GM21526 (cell line): Measurements from ENCODE around the gene TLR10.
"Not testable (repeated sequence)": the region's sequence is repeated elsewhere in the genome, so short reads cannot be mapped to it uniquely, and the experiment has no call there.

Source experiments
- ATAC-seq: cut with Tn5 transposase; IDR thresholded peaks from one replicate; pipeline ENCODE4 v1.9.1; 2021; ENCODE audit warnings: moderate library complexity; ENCODE audit not compliant: unreplicated experiment, low FRiP score

Gene TLR10

DNA sequence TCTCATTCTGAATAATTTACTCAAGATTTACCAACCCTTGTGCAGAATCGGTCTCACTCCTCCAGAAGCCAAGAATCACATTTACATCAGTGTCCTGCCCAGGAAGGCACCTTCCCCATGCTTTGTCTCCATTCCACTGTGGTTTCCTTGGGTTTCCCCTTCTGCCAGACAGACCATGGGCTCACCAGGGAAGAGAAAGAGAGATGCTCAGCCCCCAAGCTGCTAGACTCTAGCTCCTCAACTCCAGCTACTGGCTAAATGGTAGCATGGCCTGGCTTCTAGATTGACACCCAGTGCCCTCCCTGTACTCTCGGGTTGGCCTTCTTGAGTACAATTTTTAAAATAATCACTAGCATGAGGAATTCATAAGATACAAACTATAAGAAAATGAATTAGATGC, 12.9 kb downstream of the TLR10 start:
- no peak for ATAC-seq

- no peak for ATAC-seq
Observed at GRCh38 chr4:38769441-38769840, 13.3 kb downstream of the TLR10 start.

GRCh38 chr4:38768968-38769394, 13.8 kb downstream of the TLR10 start:
- no peak for ATAC-seq

DNA sequence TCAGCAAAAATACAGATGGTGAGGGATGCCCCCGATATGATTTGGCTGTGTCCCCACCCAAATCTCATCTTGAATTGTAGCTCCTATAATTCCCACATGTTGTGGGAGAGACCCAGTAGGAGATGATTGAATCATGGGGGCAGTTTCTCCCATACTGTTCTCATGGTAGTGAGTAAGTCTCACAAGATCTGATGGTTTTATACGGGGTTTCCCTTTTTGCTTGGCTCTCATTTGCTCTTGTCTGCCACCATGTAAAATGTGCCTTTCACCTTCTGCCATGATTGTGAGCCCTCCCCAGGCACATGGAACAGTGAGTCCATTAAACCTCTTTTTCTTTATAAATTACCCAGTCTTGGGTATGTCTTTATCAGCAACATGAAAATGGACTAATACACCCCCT, 15.8 kb downstream of the TLR10 start:
- not testable (repeated sequence) for ATAC-seq

DNA sequence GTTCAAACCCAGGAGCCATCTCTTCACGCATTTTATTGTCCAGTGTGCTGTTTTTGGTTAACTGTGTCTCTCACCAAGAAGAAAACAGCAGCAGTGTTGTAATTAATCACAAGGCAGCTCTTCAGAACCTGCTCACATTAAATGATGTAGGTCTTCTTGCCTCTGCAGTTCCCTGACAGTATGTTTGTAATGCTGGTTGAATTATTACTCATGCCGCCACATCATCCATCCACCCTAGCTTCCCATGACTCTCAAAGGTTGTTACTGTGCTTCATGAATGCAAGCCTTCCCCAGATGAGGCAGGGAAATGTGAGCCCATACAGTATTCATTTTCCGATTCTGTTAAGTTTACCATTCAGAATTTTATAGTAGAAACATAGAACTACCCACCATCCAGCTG, 17.4 kb downstream of the TLR10 start:
- no peak for ATAC-seq

- no peak for ATAC-seq
Observed at GRCh38 chr4:38764277-38764676, 18.5 kb downstream of the TLR10 start.

DNA sequence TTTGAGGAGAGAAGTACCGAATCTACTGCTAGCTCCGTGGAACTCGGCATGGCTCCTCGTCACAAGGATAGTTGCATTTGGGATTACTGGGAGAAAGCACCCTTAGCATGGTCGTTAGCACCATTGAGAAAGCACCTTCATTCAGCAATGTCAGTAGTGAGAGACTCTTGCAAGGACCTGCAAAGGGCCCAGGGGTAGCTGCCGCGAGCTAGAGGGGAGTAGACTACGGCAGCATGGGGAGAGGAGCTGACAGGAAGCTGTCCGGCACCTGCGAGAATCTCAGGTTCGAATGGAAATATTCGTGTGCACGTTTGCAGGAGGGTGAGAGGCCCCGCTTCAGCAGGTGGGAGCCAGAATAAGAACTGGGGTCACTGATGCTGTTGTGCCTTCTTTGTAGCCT, 20.2 kb downstream of the TLR10 start:
- ATAC-seq = no peak

DNA sequence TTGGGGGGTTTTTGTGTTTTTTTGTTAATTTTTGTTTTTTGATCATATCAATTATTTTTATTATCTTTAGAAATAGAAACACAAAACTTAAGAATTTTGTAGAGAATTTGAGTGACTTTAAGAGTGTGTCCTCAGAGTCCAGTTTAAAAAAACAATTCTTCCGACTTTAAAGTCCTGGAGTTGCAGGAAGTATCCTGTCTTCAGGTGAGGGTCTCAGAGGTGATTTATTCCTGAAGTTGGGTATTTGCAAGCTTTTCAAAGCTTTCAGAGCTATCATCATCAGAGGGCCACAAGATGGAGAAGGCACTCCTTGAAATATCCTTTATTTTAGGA, 23.0 kb downstream of the TLR10 start:
- ATAC-seq = no peak

DNA sequence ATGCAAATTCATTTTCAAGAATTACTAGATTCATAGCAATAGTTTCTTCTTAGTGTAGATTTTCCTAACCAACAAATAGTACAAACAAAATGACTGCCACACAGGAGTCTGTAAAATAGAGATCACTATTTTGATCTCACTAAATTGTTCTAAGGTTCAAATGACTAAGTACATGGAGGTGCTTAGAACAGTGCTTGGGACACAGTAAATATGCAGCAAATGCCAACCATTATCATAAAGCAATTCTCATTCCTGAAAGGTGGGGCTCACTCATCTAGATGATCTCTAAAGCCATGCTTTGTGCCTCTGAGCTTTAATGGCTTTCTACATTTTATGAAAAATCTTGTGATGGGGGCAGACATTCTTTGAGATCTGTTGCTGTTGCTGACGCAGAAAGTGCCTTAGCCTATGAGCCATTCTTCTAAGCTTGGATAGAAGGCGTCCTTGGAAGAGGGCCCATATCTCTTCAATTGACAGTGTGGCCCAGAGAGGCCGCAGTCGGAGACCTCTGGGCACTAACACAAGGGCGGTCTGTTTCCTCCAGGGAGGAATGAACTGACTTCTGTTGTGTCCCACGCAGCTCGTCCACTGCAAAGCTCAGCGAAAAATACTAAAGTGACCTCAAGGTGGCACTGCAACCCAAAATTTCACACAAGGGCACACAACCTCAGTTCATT, 23.5 kb downstream of the TLR10 start:
- ATAC-seq = no peak

DNA sequence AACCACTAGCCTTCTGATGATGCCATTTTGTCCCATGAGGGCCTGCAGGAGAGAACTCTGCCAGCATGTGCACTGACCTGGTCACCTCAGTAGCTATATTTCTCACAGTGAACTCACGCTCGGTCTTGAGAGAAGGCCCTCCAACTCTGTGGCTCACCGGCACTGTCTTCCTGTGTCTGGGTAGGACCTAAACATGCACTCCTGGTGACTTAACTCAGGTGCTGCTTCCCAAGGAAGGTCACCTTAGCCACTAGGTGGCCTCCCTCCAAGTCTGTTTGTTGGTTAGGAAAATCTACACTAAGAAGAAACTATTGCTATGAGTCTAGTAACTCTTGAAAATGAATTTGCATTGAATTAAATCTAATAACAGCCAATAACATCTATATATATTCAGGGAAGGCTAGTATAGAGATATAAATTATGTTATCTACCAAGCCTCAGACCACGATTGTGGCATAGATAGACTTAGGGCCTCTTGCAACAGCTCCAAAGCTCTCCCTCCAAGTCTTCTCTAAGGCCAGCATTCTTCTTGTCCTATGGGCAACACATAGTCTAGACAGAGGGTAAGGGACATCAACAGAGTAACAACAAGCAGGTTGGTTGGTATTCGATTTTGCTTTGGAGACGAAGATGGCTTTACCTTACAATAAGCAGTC, 24.7 kb downstream of the TLR10 start:
- no peak for ATAC-seq

DNA sequence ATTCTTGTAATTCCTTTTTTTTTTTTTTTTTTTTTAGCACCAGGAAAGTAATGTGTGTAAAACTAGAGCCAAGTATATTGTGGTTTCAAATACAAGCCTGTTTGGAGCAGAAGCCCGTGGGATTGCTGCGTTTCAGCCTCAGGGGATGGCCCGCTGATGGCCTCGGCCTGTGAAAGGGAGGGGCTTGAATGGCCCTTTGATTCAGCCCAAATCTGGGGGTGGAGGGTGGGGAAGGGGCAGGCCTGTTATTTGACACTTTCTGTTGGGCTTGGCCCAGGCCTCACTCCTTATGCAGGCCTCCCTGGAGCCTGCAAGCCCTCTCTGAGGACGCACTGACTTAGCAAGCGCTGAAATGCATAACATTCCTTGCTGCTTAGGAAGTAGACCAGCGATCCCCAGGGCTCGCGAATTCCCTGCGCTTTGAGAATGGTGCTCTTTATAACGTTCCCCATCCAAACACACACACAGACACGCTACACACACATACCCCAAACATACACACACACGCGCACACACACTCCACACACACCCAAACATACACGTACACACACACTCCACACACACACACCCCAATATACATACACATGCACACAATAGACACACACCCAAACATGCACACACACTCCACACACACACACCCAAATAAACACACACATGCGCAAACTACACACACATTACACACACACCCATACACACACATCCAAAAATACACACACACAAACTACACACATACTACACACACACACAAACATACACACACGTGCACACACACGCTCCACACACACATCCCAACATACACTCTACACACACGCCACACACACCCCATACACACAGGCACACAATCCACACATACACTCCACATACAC, 29.6 kb downstream of the TLR10 start:
- ATAC-seq = no peak

GRCh38 chr4:38752372-38752940, 30.3 kb downstream of the TLR10 start:
- peak; percentile 85 for ATAC-seq

DNA sequence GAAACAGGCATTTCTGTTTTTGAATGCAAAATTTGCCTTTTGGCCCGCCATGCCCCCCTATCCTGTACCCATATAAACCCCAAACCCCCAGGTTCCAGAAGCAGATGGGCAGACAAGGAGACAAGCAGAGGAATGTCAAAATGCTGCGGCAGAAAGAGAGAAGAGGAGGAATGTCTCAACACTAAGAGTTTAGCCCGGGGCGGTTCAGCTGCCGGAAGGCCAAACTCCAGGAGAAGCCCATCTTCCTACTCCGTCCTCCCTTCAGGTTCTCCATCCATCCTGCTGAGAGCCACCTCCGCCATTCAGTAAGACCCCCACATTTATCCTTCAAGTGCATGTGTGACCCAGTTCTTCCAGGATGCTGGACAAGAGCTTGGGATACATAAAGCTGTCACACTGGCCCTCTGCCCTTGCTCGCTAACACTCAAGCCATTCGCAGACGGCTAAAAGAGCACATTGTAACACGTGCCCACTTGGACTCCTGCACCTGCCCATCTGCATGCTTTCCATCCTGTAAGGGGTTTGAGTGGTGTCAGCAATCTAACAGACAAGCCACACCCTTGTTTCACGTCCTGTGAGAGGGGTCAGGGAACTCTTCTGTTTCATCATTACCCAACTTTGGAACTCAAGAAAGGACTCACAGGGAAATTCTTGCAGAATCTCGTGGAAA, 31.3 kb downstream of the TLR10 start:
- no peak for ATAC-seq

DNA sequence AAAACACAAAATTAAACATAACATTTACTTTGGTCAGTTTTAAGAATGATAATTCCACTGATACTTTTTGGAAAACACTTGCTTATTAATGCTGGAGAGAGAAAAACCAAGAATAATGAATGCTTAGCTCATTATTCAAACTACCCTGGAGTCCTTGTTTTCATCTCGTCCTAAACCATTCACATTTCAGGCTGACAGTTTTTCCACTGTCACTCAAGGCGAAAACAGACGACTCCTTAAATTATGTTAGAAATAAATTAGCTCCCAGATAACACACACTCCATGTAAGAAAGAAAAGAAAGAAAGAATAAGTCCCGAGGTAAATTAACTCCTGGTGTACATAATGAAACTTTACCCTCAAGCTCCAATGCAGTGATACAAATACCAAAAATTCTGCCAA, 33.5 kb downstream of the TLR10 start:
- no peak for ATAC-seq

- no peak for ATAC-seq
Observed at GRCh38 chr4:38747629-38748028, 35.2 kb downstream of the TLR10 start.

DNA sequence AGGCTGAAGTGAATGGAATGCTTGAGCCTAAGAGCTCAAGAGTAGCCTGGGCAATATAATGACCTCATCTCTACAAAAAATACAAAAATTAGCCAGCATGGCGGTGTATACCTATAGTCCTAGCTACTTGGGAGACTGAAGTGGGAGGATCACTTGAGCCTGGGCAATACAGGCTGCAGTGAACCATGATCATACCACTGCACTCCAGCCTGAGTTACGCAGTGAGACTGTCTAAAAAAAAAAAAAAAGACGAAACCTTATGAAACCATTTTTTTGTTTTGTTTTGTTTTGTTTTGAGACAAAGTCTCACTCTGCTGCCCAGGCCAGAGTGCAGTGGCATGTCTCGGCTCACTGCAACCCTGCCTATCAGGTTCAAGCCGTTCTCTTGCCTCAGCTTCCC, 36.9 kb downstream of the TLR10 start:
- ATAC-seq = no peak

GRCh38 chr4:38743866-38744265, 38.9 kb downstream of the TLR10 start:
- no peak for ATAC-seq

- ATAC-seq = no peak
Observed at GRCh38 chr4:38740303-38740702, 42.5 kb downstream of the TLR10 start.

GRCh38 chr4:38738940-38739803, 43.6 kb downstream of the TLR10 start:
- ATAC-seq = no peak

DNA sequence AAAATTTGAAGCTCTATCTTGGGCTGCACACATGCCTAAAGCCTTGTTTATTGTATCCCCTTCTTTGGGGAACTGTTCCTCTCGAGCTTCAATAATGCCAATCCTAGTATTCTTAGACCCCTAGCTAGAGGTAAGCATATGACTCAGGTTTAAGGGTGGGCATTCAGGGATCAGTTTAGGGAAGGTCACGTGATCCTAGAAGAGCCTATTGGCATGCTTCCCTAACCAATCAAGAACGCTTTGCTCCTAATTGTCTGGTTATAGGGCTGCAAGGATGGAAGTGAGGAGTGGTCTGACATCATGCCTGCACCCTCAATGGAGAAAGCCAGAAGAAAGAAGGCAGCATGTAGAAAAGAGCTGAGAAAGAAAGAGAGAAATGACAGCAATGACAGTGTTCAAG, 46.9 kb downstream of the TLR10 start:
- ATAC-seq = no peak
